PC-3 (cell line): ENCODE measurements around the gene MYL6. TPM values are rescaled to one million over a fixed set of nuclear protein-coding genes. Genes with fewer than 3 reads are reported as not detected.

ENCODE experiments used
- ATAC-seq: fragments of 200-7000 bp; cut with Tn5 transposase; 2 replicates; pipeline ENCODE4 v1.9.1; 2020; ENCODE audit warnings: mild to moderate bottlenecking, moderate library complexity
- BruUV-seq: library from RNA; stranded (reverse); fragments of 400-500 nt; replicated peaks from 2 replicates; lab custom pipeline; 2021; lab: Mats Ljungman, UMichigan
- CTCF ChIA-PET: fragments of 300-600 bp; sonication (Branson Sonifier 250); formaldehyde crosslinking; loops from one replicate; lab custom pipeline; 2022; ENCODE audit warnings: antibody characterized with exemption; lab: Charles Lee
- POLR2A ChIA-PET: fragments of 300-600 bp; sonication (Branson Sonifier 250); formaldehyde crosslinking; loops from one replicate; lab custom pipeline; 2022; ENCODE audit warnings: antibody characterized with exemption; ENCODE audit not compliant: unreplicated experiment; lab: Charles Lee
- DNase-seq: peaks from one replicate; pipeline ENCODE4 v3.0.0-alpha.2; 2015
- H2AFZ ChIP-seq: fragments of 300-600 bp; sonication (generic); 2 replicates; pipeline ENCODE4 v1.6.0; 2016; ENCODE audit warnings: antibody characterized with exemption, low read length
- H3F3A ChIP-seq: fragments of 300-600 bp; sonication (generic); one replicate; pipeline ENCODE4 v1.6.0; 2017; ENCODE audit warnings: antibody characterized with exemption, low read length, control low read depth, mild to moderate bottlenecking; ENCODE audit not compliant: unreplicated experiment
- H3K27ac ChIP-seq: fragments of 300-600 bp; sonication (generic); 2 replicates; pipeline ENCODE4 v1.5.1; 2016; ENCODE audit warnings: mild to moderate bottlenecking, low read length
- H3K27me3 ChIP-seq: fragments of 300-600 bp; sonication (generic); 2 replicates; pipeline ENCODE4 v1.6.1; 2016; ENCODE audit warnings: low read length, mixed read lengths
- H3K36me3 ChIP-seq: fragments of 300-600 bp; sonication (generic); 2 replicates; pipeline ENCODE4 v1.6.1; 2016; ENCODE audit warnings: low read depth, mixed run types, low read length, mixed read lengths
- H3K4me1 ChIP-seq: fragments of 300-600 bp; sonication (generic); 2 replicates; pipeline ENCODE4 v1.5.1; 2016; ENCODE audit warnings: low read length; ENCODE audit not compliant: insufficient read depth
- H3K4me2 ChIP-seq: fragments of 300-600 bp; sonication (generic); 2 replicates; pipeline ENCODE4 v1.6.0; 2016; ENCODE audit warnings: low read length
- H3K4me3 ChIP-seq: fragments of 300-600 bp; sonication (generic); 2 replicates; pipeline ENCODE4 v1.5.1; 2016; ENCODE audit warnings: mild to moderate bottlenecking, low read length, mixed read lengths
- H3K79me2 ChIP-seq: fragments of 300-600 bp; sonication (generic); 2 replicates; pipeline ENCODE4 v1.6.1; 2017; ENCODE audit warnings: low read length, mixed read lengths
- H3K9ac ChIP-seq: fragments of 300-600 bp; sonication (generic); 2 replicates; pipeline ENCODE4 v1.6.0; 2016; ENCODE audit warnings: mild to moderate bottlenecking, low read length
- H3K9me2 ChIP-seq: fragments of 300-600 bp; sonication (generic); replicated peaks from 2 replicates; pipeline ENCODE4 v1.6.1; 2016; ENCODE audit warnings: mixed run types, low read length, mixed read lengths
- H3K9me3 ChIP-seq: fragments of 300-600 bp; sonication (generic); 2 replicates; pipeline ENCODE4 v1.6.1; 2016; ENCODE audit warnings: low read length, mixed read lengths
- H4K20me1 ChIP-seq: fragments of 300-600 bp; sonication (generic); 2 replicates; pipeline ENCODE4 v1.6.1; 2016; ENCODE audit warnings: low read length, mixed read lengths
- CTCF ChIP-seq: fragments of 300-600 bp; sonication (generic); conservative IDR thresholded peaks from 2 replicates; pipeline ENCODE4 v1.5.1; 2017; ENCODE audit warnings: antibody characterized with exemption, low read depth, mild to moderate bottlenecking, low read length
- EZH2 ChIP-seq: fragments of 300-600 bp; sonication (generic); IDR thresholded peaks from one replicate; pipeline ENCODE4 v1.6.1; 2017; ENCODE audit warnings: antibody characterized with exemption, mild to moderate bottlenecking, low read length; ENCODE audit not compliant: unreplicated experiment
- EZH2phosphoT487 ChIP-seq: fragments of 300-600 bp; sonication (generic); IDR thresholded peaks from 2 replicates; pipeline ENCODE4 v1.6.1; 2018; ENCODE audit warnings: mild to moderate bottlenecking, antibody characterized with exemption, low read length, borderline replicate concordance
- intact Hi-C: fragments of 100-400 bp; cut with micrococcal nuclease; formaldehyde crosslinking; loops from 2 replicates; pipeline ENCODE4 v1.9.0; 2023
- total RNA-seq: library from RNA; depleted of rRNA; stranded (reverse); fragments of >200 nt; gene quantifications from 2 replicates; pipeline ENCODE4 v1.2.3, GENCODE V29; 2014

The MYL6 gene
- total RNA-seq, 1 experiment from 2014 or later, result 1,385 TPM

GRCh38 chr12:56178347-56178746, 20.2 kb downstream of the MYL6 start:
- ChIA-PET CTCF (no interaction called here), POLR2A (no interaction called here)
- Histone ChIP-seq H3K27me3 (no peaks in the 10 kb centered on the region), H3K79me2 (no peaks in the 10 kb centered on the region), H3K9me2 (no peaks in the 10 kb centered on the region), H3K27ac (no peak overlapping the region), H3K36me3 (peaks cover 33% of the 10 kb centered on the region), H3K9ac (no peak overlapping the region), H4K20me1 (no peaks in the 10 kb centered on the region), H3K4me2 (no peak overlapping the region), H3K4me1 (no peaks in the 10 kb centered on the region), H3K4me3 (no peak overlapping the region), H2AFZ (no peak overlapping the region), H3K9me3 (no peaks in the 10 kb centered on the region), H3F3A (no peaks in the 10 kb centered on the region)
- no peak for ATAC-seq
- intact Hi-C loops, result no loop called here
- DNase-seq, result no peak
- no TSS peak for BruUV-seq
- TF ChIP-seq EZH2phosphoT487 (no peak), EZH2 (no peak)

GRCh38 chr12:56186957-56187356, 28.8 kb downstream of the MYL6 start:
- POLR2A ChIA-PET, result interaction anchor here (0.7 kb wide), 1 partner anchor 10 kb away, joined by 34 read pairs; no protein-coding TSS in a partner anchor
- H3K79me2 ChIP-seq, result peaks cover 30% of the 10 kb centered on the region
- H3K4me3 ChIP-seq, result no peak overlapping the region
- H3F3A ChIP-seq, result no peaks in the 10 kb centered on the region
- peaks cover 21% of the 10 kb centered on the region for H3K4me1 ChIP-seq
- CTCF ChIA-PET, result no interaction called here
- peaks cover 18% of the 10 kb centered on the region for H3K36me3 ChIP-seq
- no peaks in the 10 kb centered on the region for H4K20me1 ChIP-seq
- H3K9me2 ChIP-seq, result no peaks in the 10 kb centered on the region
- no peak overlapping the region for H2AFZ ChIP-seq
- no peak overlapping the region for H3K9ac ChIP-seq
- peak overlapping the region; percentile 86; the same call in 1 of the 2 replicates for H3K4me2 ChIP-seq
- intact Hi-C loops, result no loop called here
- H3K27ac ChIP-seq, result no peak overlapping the region
- H3K27me3 ChIP-seq, result no peaks in the 10 kb centered on the region
- DNase-seq, result no peak
- TF ChIP-seq EZH2 (no peak), EZH2phosphoT487 (no peak), CTCF (no peak)
- no peak for ATAC-seq
- BruUV-seq, result no TSS peak
- no peaks in the 10 kb centered on the region for H3K9me3 ChIP-seq

GRCh38 chr12:56188131-56188777, 30.1 kb downstream of the MYL6 start:
- ChIA-PET CTCF (interaction anchor here (0.6 to 2.6 kb wide), 4 partner anchors 30 to 125 kb away, joined by 3 to 17 read pairs (median 5); partner anchors contain the start of genes ESYT1 and MYL6), POLR2A (no interaction called here)
- H3K27me3 ChIP-seq, result no peaks in the 10 kb centered on the region
- peak overlapping the region; percentile 75 for H3K9ac ChIP-seq
- TF ChIP-seq EZH2phosphoT487 (no peak), EZH2 (no peak), CTCF (no peak)
- peak overlapping the region; percentile 94 for H3K4me3 ChIP-seq
- H3K79me2 ChIP-seq, result peaks cover 30% of the 10 kb centered on the region
- ATAC-seq (no peak), DNase-seq (no peak)
- intact Hi-C loops, result loop anchor here (2.0 kb wide), 2 partner anchors 29 to 61 kb away; partner anchors contain the start of gene MYL6
- H3K9me3 ChIP-seq, result no peaks in the 10 kb centered on the region
- no peak overlapping the region for H3K27ac ChIP-seq
- H3K4me2 ChIP-seq, result peak overlapping the region; percentile 86
- peak overlapping the region; percentile 76 for H2AFZ ChIP-seq
- no peaks in the 10 kb centered on the region for H3F3A ChIP-seq
- H4K20me1 ChIP-seq, result no peaks in the 10 kb centered on the region
- peaks cover 21% of the 10 kb centered on the region for H3K4me1 ChIP-seq
- H3K9me2 ChIP-seq, result no peaks in the 10 kb centered on the region
- no TSS peak for BruUV-seq
- peaks cover 18% of the 10 kb centered on the region for H3K36me3 ChIP-seq
